ENCODE data around the gene SELENOO. TPM values are rescaled to one million over a fixed set of nuclear protein-coding genes. Genes with fewer than 3 reads are reported as not detected.
"Not testable (repeated sequence)": the region's sequence is repeated elsewhere in the genome, so short reads cannot be mapped to it uniquely, and the experiment has no call there.

SELENOO gene
- total RNA-seq, 2 experiments from 2014 or later: 26.0 to 26.1 TPM

DNA sequence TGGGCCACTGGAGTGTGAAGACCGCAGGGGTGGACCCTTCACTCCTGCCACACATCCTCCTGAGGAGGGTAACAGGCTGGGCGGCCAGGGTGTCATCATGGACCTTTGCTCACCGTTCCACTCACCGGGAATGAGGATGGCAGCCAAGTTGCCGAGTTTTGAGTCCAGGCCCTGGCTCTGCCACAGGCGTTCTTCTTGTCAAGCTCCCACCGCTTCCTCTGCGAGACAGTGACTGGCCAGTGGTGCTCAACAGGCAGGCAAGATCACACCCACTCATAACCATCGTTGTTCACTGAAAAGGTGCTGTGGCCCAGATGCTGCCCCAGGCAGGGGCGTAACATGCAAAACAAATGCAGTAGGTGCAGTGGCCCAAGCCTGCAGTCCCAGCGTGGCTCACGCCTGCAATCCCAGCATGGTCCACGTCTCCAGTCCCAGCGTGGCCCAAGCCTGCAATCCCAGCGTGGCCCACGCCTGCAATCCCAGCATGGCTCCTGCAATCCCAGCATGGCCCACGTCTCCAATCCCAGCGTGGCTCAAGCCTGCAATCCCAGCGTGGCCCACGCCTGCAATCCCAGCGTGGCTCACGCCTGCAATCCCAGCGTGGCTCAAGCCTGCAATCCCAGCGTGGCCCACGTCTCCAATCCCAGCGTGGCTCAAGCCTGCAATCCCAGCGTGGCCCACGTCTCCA is 35.2 kb upstream of the SELENOO start:
- CTCF ChIA-PET: no interaction called here
- Histone ChIP-seq H3K27me3 (ENCODE audit: control insufficient read depth in 1 of 2, insufficient read depth in 2 of 2, low read length in 2 of 2) (peaks cover 15 to 18% of the 10 kb centered on the region in 2 experiments), H3K27ac (ENCODE audit: low read depth in 1 of 2, low read length in 2 of 2) (no peak overlapping the region), H3K4me1 (ENCODE audit: insufficient read depth, low read length) (peaks cover 7% of the 10 kb centered on the region), H3K36me3 (ENCODE audit: insufficient read depth, low read length) (no peaks in the 10 kb centered on the region), H3K4me3 (ENCODE audit: low read length) (no peak overlapping the region), H3K9me3 (ENCODE audit: control insufficient read depth in 1 of 2, insufficient read depth in 1 of 2, low read length in 2 of 2) (peaks cover 0 to 16% of the 10 kb centered on the region in 2 experiments)
- ATAC-seq (ENCODE audit: poor library complexity): no peak
- POLR2A ChIA-PET: no interaction called here
- Mint-ChIP-seq H3K27me3 (peaks cover 40% of the 10 kb centered on the region), H3K9me3 (no peaks in the 10 kb centered on the region), H3K36me3 (ENCODE audit: low read depth) (no peaks in the 10 kb centered on the region), H3K4me3 (no peak overlapping the region), H3K4me1 (ENCODE audit: low read depth) (peaks cover 6% of the 10 kb centered on the region), H3K27ac (no peak overlapping the region)
- intact Hi-C loops (cut with DNase I, micrococcal nuclease): no loop called here
- TF ChIP-seq, protein P1, sequence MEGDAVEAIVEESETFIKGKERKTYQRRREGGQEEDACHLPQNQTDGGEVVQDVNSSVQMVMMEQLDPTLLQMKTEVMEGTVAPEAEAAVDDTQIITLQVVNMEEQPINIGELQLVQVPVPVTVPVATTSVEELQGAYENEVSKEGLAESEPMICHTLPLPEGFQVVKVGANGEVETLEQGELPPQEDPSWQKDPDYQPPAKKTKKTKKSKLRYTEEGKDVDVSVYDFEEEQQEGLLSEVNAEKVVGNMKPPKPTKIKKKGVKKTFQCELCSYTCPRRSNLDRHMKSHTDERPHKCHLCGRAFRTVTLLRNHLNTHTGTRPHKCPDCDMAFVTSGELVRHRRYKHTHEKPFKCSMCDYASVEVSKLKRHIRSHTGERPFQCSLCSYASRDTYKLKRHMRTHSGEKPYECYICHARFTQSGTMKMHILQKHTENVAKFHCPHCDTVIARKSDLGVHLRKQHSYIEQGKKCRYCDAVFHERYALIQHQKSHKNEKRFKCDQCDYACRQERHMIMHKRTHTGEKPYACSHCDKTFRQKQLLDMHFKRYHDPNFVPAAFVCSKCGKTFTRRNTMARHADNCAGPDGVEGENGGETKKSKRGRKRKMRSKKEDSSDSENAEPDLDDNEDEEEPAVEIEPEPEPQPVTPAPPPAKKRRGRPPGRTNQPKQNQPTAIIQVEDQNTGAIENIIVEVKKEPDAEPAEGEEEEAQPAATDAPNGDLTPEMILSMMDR (IDR thresholded peaks at IDR 0.05): no peak
- no peak for DNase-seq

DNA sequence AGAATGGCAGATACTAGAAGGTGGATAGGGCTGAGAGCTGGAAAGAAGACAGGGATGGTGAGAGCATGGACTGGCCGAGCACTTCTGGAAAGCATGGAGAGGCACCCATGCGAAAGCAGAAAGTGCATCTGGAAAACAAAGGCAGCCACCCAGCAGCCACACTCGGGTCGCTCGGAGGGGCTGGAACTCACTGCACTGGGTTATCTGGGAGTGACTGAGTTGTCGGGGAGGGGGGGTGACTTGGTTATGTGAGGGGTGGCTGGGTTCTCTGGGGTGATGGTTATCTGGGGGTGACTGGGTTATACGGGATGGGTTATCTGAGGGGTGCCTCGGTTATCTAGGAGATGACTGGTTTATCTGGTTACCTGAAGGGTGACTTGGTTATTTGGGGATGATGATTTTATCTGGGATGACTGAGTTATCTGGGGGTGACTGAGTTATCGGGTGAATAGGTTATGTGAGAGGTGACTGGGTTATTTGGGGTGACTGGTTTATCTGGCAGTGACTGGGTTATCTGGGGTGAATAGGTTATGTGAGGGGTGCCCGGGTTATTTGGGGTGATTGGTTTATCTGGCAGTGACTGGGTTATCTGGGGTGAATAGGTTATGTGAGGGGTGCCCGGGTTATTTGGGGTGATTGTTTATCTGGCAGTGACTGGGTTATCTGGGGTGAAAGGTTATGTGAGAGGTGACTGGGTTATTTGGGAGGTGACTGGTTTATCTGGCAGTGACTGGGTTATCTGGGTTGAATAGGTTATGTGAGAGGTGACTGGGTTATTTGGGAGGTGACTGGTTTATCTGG is 32.9 kb upstream of the SELENOO start:
- H3K27me3 Mint-ChIP-seq: peaks cover 50% of the 10 kb centered on the region
- ATAC-seq (ENCODE audit: poor library complexity): no peak
- H3K4me3 Mint-ChIP-seq: peak overlapping the region; percentile 35
- peaks cover 12% of the 10 kb centered on the region for H3K4me1 ChIP-seq (ENCODE audit: insufficient read depth, low read length)
- H3K4me1 Mint-ChIP-seq (ENCODE audit: low read depth): peaks cover 10% of the 10 kb centered on the region
- H3K9me3 ChIP-seq (ENCODE audit: control insufficient read depth in 1 of 2, insufficient read depth in 1 of 2, low read length in 2 of 2): peaks cover 0 to 24% of the 10 kb centered on the region in 2 experiments
- CTCF ChIA-PET: no interaction called here
- H3K4me3 ChIP-seq (ENCODE audit: low read length): no peak overlapping the region
- H3K27ac Mint-ChIP-seq: no peak overlapping the region
- POLR2A ChIA-PET: no interaction called here
- no peaks in the 10 kb centered on the region for H3K9me3 Mint-ChIP-seq
- TF ChIP-seq, protein P1 (IDR thresholded peaks at IDR 0.05): no peak
- H3K36me3 ChIP-seq (ENCODE audit: insufficient read depth, low read length): no peaks in the 10 kb centered on the region
- peaks cover 22 to 33% of the 10 kb centered on the region in 2 experiments for H3K27me3 ChIP-seq (ENCODE audit: control insufficient read depth in 1 of 2, insufficient read depth in 2 of 2, low read length in 2 of 2)
- no peaks in the 10 kb centered on the region for H3K36me3 Mint-ChIP-seq (ENCODE audit: low read depth)
- intact Hi-C loops (cut with DNase I, micrococcal nuclease): no loop called here
- no peak for DNase-seq
- no peak overlapping the region for H3K27ac ChIP-seq (ENCODE audit: low read depth in 1 of 2, low read length in 2 of 2)

DNA sequence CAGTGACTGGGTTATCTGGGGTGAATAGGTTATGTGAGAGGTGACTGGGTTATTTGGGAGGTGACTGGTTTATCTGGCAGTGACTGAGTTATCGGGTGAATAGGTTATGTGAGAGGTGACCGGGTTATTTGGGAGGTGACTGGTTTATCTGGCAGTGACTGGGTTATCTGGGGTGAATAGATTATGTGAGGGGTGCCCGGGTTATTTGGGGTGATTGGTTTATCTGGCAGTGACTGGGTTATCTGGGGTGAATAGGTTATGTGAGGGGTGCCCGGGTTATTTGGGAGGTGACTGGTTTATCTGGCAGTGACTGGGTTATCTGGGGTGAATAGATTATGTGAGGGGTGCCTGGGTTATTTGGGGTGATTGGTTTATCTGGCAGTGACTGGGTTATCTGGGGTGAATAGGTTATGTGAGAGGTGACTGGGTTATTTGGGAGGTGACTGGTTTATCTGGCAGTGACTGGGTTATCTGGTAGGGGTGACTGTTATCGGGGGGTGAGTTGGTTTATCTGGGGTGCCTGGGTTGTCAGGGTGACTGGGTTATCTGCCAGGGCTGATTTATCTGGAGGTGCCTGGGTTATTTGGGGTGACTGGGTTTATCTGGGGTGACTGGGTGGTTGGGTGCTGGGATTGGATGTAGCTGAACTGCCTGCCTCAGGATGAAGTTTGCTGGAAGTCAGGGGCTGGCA is 32.2 kb upstream of the SELENOO start:
- CTCF ChIA-PET; ATAC-seq (ENCODE audit: poor library complexity); H3K27ac ChIP-seq (ENCODE audit: low read depth in 1 of 2, low read length in 2 of 2); POLR2A ChIA-PET; H3K36me3 ChIP-seq (ENCODE audit: insufficient read depth, low read length); H3K36me3 Mint-ChIP-seq (ENCODE audit: low read depth); H3K27ac Mint-ChIP-seq; H3K4me1 Mint-ChIP-seq (ENCODE audit: low read depth); H3K9me3 Mint-ChIP-seq; intact Hi-C loops (cut with DNase I, micrococcal nuclease); DNase-seq; H3K4me3 ChIP-seq (ENCODE audit: low read length): not testable (repeated sequence)
- H3K4me1 ChIP-seq (ENCODE audit: insufficient read depth, low read length): peaks cover 12% of the 10 kb centered on the region
- Mint-ChIP-seq H3K27me3 (peaks cover 51% of the 10 kb centered on the region), H3K4me3 (peak overlapping the region; percentile 85)
- peaks cover 0 to 24% of the 10 kb centered on the region in 2 experiments for H3K9me3 ChIP-seq (ENCODE audit: control insufficient read depth in 1 of 2, insufficient read depth in 1 of 2, low read length in 2 of 2)
- peaks cover 26 to 36% of the 10 kb centered on the region in 2 experiments for H3K27me3 ChIP-seq (ENCODE audit: control insufficient read depth in 1 of 2, insufficient read depth in 2 of 2, low read length in 2 of 2)
